ENCODE measurements around the gene DYNC2LI1.

DYNC2LI1 gene

DNA sequence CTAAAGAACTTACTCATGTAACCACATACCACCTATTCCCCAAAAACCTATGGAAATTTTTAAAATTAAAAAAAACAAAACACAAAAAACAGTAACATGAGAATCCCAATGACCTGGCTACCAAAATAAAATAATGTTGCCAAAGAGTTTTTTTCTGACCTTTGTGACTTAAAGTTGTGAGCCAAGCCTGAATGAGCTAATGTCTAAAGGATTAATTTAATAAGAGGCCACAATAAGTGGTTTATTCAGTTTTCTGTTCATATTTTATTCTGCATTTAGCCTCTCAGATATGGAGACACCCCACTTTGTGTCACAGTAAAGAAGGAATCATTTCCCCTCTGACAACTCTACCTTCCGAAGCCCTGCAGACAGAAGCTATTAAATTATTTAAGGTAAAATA, 42.6 kb upstream of the DYNC2LI1 start:
- H3K4me3 ChIP-seq (ENCODE audit: control insufficient read depth, low read depth, low read length) = no peak overlapping the region
- TF ChIP-seq, protein P1, sequence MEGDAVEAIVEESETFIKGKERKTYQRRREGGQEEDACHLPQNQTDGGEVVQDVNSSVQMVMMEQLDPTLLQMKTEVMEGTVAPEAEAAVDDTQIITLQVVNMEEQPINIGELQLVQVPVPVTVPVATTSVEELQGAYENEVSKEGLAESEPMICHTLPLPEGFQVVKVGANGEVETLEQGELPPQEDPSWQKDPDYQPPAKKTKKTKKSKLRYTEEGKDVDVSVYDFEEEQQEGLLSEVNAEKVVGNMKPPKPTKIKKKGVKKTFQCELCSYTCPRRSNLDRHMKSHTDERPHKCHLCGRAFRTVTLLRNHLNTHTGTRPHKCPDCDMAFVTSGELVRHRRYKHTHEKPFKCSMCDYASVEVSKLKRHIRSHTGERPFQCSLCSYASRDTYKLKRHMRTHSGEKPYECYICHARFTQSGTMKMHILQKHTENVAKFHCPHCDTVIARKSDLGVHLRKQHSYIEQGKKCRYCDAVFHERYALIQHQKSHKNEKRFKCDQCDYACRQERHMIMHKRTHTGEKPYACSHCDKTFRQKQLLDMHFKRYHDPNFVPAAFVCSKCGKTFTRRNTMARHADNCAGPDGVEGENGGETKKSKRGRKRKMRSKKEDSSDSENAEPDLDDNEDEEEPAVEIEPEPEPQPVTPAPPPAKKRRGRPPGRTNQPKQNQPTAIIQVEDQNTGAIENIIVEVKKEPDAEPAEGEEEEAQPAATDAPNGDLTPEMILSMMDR (IDR thresholded peaks at IDR 0.05; ENCODE audit: control insufficient read depth, insufficient read depth, low read depth, low read length, missing control alignments) = no peak
- no peak for DNase-seq (ENCODE audit: low read depth)

GRCh38 chr2:43736637-43737036, 37.2 kb upstream of the DYNC2LI1 start:
- TF ChIP-seq, protein P1 (IDR thresholded peaks at IDR 0.05; ENCODE audit: control insufficient read depth, insufficient read depth, low read depth, low read length, missing control alignments) = no peak
- DNase-seq (ENCODE audit: low read depth) = no peak
- H3K4me3 ChIP-seq (ENCODE audit: control insufficient read depth, low read depth, low read length) = no peak overlapping the region

DNA sequence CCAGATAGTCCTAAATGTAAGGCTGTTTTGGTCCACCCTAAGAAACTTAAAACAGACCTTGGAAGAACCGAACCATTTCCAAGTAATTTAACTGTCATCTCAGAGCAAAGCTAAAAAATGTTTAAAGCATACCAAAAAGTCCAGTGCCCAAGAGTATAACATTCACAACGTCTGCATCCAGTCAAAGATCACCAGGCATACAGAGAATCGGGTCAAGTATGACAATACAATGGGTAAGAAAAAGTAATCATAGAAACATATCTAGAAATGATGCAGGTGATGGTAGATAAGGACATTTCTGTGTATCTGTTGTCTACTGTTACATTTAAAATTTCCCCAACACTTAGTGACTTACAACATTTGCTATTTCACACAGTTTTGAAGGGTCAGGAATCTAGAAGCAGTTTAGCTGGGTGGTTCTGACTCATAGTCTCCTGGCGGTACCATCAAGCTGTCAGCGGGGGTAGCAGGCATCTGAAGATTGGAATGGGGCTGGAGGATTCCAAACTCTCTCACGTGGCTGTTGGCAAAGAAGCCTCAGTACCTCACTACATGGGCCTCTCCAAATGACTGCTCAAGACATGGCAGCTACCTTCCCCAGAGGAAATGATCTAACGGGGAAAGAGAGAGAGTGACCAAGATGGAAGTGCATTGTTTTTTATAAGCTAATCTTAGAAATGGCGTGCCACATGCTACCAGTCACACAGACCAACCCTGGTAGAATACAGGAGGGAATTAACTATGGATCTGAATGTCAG, 36.6 kb upstream of the DYNC2LI1 start:
- DNase-seq (ENCODE audit: low read depth) = peak; percentile 76
- TF ChIP-seq, protein P1 (IDR thresholded peaks at IDR 0.05; ENCODE audit: control insufficient read depth, insufficient read depth, low read depth, low read length, missing control alignments) = no peak
- no peak overlapping the region for H3K4me3 ChIP-seq (ENCODE audit: control insufficient read depth, low read depth, low read length)

DNA sequence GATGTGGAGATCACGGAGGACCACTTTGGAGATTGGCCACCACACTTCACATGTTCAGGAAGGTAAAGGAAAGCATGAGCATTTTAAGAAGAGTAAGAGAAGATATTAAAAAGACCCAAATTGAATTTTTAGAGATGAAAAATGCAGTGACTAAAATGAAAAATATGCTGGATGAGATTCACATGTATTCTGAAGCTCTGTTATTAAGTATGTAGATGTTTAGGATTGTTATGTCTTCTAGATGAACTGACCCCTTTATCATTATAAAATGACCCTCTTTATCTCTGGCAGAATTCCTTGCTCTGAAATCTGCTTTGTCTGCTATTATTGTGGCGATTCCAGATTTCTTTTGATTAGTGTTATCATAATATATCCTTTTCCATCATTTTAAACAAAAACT, 36.0 kb upstream of the DYNC2LI1 start:
- TF ChIP-seq, protein P1 (IDR thresholded peaks at IDR 0.05; ENCODE audit: control insufficient read depth, insufficient read depth, low read depth, low read length, missing control alignments) = no peak
- no peak overlapping the region for H3K4me3 ChIP-seq (ENCODE audit: control insufficient read depth, low read depth, low read length)
- no peak for DNase-seq (ENCODE audit: low read depth)

- H3K4me3 ChIP-seq (ENCODE audit: control insufficient read depth, low read depth, low read length) = no peak overlapping the region
- no peak for DNase-seq (ENCODE audit: low read depth)
- TF ChIP-seq, protein P1 (IDR thresholded peaks at IDR 0.05; ENCODE audit: control insufficient read depth, insufficient read depth, low read depth, low read length, missing control alignments) = no peak
Measured at GRCh38 chr2:43738257-43738656, 35.6 kb upstream of the DYNC2LI1 start.

DNA sequence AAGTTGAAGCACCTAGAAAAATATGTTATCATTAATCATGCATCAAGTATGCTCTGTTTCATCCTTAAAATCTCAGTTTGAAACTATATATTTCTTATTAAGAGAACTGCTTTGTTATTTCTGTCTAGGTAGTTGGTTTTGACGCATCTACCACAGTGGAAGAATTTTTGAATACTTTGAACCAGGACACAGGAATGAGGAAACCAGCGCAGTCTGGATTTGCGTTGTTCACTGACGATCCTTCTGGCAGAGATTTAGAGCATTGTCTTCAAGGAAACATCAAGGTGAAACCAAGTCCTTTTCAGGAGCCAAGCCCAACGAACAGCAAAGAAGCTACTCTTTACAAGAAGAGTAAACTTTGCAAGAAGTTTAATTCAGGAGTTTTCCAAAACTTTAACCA, 30.1 kb upstream of the DYNC2LI1 start:
- DNase-seq (ENCODE audit: low read depth) = no peak
- TF ChIP-seq, protein P1 (IDR thresholded peaks at IDR 0.05; ENCODE audit: control insufficient read depth, insufficient read depth, low read depth, low read length, missing control alignments) = no peak
- no peak overlapping the region for H3K4me3 ChIP-seq (ENCODE audit: control insufficient read depth, low read depth, low read length)

Data from AG09309 (cell line).